NCI-H187 treated with DMSO at 0.1 percent for 48 hours (cell line): ENCODE data around the gene GATAD2B.
A peak's percentile ranks its signal among the peaks of the same experiment; 100 is the strongest.
"Not testable (repeated sequence)": the region's sequence is repeated elsewhere in the genome, so short reads cannot be mapped to it uniquely, and the experiment has no call there.

Experiments used
- DNase-seq: peaks from one replicate; lab custom pipeline; 2025; lab: John Stamatoyannopoulos, UW

The GATAD2B gene

DNA sequence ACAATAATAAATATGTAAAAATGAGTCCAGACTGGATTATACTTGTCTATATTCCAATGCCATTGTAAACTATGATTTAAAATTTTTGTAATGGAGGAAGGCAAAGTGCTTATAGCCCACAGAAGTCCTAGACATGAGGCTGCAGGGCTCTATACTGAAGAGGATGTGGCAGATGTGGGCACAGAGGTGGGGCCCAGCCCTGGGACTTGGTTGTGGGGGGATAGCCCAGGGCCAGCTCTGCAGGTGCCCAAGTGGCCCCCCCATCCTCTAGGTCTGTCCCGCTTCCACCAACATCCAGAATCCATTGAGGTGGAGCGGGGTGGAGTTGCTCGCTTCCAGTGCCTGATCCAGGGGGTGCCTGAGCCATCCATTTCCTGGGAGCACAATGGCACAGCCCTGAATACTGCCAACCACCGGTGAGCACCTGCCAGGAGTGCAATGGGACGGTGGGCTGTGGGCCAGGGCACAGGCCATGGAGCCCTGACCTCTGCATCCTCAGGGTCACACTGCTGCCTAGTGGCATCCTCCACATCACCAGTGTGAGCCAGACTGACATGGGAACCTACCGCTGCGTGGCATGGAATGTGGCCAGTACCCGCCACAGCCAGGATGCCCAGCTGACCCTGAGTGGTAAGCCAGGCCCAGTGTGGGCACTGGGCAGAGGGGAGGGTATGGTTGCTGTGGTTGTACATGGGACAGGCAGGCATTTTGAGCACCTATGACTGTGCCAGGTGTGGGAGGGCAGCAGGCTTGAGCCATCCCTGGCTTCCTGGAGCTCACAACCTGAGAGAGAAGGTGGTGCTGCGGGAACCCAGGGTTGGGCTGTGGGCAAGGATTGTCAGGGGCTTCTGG lies 126.6 kb downstream of the GATAD2B start:
- DNase-seq: no peak

DNA sequence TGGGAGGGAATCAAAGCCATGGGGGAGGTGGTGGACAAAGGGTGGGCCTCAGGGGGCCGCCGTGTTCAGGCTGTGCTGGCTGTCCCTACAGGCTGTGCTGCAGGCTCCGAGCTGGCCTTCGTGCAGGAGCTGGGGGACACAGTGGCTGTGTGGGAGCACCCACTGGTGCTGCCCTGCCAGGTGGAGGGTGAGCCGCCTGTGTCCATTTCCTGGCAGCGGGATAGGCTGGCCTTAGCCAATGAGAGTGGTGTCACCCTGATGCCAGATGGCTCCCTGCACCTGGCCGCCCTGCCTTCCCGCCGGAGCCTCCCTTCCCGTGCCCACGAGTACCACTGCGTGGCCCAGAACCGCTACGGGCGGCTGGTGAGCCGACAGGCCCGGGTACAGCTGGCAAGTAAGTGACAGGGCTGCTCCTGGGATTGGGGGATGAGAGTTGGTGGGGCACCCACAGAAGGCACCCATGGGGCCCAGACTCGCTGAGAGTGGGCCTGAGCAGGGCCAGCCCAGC lies 127.4 kb downstream of the GATAD2B start:
- no peak for DNase-seq

- DNase-seq: no peak
These were observed 128.0 kb downstream of the GATAD2B start for GRCh38 chr1:153794624-153795329.

GRCh38 chr1:153793973-153794615 lies 128.7 kb downstream of the GATAD2B start:
- no peak for DNase-seq

GRCh38 chr1:153793261-153793972 lies 129.4 kb downstream of the GATAD2B start:
- no peak for DNase-seq

DNA sequence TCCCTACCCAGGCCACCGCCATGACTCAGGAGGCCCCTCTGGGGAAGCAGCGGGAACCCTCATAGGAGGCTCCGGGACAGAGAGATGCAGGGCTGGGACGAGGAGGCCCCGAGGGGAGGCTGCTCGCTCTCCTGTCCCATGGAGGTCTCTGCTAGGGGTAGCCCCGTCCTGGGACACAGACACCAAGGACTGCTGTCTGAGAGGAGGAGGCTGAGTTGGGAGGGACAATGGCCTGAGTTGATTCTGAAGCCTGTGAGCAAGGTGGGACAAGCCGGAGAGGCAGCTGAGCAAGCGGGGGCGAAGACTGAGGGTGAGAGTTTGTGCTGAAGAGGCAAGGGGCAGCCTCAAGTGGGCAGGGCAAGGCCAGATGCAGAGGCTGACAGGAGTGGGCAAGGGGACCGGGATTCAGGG lies 130.1 kb downstream of the GATAD2B start:
- DNase-seq: no peak

- no peak for DNase-seq
These were observed 131.0 kb downstream of the GATAD2B start for GRCh38 chr1:153791648-153792253.

DNA sequence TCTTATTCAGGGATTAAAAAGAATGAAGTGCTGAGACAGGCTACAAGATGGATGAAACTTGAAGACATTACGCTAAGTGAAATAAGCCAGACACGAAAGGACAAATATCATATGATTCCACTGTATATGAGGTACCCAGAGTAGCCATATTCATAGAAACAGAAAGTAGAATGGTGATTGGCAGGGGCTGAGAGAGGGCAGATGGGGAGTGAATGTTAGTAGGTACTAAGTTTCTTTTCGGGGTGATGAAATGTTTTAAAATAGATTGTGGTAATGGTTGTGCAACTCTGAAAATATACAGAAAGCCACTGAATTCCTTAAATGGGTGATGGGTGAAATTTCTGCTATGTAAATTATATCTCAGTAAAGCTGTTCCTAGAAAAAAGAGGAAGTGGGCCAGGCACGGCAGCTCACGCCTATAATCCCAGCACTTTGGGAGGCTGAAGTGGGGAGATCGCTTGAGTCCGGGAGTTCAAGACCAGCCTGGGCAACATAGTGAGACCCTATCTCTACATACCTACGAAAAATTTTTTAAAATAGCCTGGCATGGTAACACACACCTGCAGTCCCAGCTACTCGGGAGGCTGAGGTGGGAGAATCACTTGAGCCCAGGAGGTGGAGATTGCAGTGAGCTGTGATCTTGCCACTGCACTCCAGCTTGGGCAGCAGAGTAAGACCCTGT lies 131.7 kb downstream of the GATAD2B start:
- DNase-seq: no peak

DNA sequence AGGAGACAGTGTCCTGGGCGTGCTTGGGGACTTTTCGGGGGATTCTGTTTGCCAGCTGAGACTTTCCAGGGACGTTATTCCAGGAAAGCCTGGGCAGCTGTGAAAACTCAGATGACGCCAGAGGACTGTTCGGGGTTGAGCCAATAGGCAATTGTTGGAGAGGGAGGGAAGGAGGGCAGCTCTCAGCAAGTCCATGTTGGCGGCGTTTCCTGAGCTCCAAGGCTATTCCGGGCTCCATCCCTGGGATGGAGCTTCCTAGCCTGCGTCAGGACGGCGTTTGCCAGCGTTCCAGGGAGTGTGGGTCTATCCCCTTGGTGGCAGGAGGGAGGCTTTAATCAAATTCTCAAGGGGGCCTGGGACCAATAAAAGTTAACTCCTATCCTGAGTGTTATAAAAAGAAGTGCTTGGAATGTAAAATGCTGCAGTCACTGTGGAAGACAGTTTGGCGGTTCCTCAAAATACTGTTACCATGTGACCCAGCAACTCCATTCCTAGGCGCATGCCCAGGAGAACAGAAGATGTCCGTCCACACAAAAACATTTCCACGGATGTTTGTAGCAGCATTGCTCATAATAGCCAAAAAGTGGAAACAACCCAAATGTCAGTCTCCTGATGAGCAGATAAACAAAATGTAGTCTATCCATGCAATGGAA lies 132.3 kb downstream of the GATAD2B start:
- no peak for DNase-seq

- no peak for DNase-seq
These were observed 133.2 kb downstream of the GATAD2B start for GRCh38 chr1:153789478-153790034.

DNA sequence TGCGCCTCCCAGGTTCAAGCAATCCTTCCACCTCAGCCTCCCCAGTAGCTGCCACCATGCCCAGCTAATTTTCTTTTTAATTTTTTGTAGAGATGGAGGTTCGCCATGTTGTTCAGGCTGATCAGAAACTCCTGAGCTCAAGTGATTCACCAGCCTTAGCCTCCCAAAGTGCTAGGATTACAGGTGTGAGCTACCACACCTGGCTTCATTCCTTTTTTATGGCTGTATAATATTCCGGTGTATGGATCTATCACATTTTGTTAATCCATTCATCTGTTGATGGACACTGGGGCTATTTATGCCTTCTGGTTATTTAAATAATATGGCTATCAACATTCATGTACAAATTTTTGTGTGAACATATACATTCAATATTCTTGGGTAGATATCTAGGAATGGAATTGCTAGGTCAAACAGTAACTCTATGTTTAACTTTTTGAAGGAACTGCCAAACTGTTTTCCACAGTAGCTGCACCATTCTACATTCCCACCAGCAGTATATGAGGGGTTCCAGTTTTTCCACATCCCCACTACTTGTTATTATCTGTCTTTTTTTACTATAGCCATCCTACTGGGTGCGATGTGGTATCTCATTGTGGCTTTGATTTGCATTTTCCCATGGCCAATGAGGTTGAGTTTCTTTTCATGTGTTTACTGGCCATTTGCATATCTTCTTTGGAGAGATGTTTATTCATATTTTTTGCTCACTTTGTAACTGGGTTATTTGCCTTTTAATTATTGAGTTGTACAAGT lies 136.6 kb downstream of the GATAD2B start:
- DNase-seq: no peak

- DNase-seq: peak; percentile 72
These were observed 139.3 kb downstream of the GATAD2B start for GRCh38 chr1:153783233-153784190.

DNA sequence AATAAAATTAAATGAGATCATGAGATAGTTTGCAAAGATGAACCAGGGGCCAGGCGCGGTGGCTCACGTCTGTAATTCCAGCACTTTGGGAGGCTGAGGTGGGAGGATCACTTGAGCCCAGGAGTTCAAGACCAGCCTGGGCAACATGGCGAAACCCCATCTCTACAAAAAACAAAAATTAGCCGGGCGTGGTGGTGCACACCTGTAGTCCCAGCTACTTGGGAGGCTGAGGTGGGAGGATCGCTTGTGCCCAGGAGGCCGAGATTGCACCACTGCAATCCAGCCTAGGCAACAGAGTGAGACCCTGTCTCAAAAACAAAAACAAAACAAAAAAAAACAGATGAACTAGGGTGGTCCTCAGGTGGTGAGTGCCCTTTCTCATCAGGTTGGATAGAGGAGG lies 140.1 kb downstream of the GATAD2B start:
- DNase-seq: not testable (repeated sequence)

DNA sequence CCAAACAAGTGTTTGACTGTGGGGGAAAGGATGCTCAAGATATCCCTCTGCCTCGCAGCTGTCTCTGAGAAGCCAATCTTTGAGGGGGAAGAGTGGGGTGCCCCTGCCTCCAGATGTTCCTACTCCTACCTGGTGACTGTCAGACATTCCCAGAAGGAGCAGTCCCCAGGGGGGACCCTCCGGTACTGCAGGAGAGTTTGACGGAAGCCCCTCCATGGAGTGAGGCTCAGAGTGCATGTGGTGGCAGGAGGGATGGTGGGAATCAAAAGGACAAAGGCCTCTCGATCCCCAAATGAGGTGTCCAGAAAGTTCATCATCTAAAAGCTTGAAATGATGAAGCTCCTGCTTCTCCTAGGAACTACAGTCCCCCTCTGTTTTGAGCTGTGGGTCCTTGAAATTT lies 142.2 kb downstream of the GATAD2B start:
- DNase-seq: no peak

- no peak for DNase-seq
These were observed 142.8 kb downstream of the GATAD2B start for GRCh38 chr1:153779781-153780541.

- DNase-seq: no peak
These were observed 143.8 kb downstream of the GATAD2B start for GRCh38 chr1:153778824-153779519.
